ENCODE results near the gene BCL6.

The BCL6 gene

DNA sequence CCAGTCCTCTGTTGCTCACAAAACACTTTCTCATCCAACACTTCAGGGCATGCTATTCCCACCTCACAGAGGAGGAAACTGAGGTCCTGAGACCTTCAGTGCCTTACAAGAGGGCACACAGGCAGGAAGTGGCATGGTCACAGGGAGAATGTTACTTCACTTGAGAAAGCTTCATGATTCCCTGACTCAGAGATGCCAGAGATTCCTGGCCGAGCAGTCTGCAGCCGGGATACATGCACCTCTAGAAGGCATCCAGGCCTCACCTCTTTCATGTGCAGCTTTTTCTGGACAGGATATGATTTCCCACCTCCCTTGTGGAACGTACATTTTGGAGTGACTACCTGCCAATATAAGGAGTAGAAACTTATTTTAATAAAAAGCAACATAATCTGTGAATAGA is 72.3 kb downstream of the BCL6 start:
- DNase-seq (ENCODE audit: low read depth in 2 of 2), result no peak

Measured in stimulated activated CD8-positive, alpha-beta memory T cell treated with anti-CD3 and anti-CD28 coated beads, Interleukin-2, amount 100 ng/mL, for 1 hour (primary cell).